Fibroblast of skin of back (primary cell): Measurements from ENCODE around the gene ROBO2.

Experiments used
- DNase-seq: peaks from one replicate; pipeline ENCODE4 v3.0.0-alpha.2; 2013

ROBO2 gene

GRCh38 chr3:77262361-77262760 is 222.5 kb downstream of the ROBO2 start:
- DNase-seq = no peak

DNA sequence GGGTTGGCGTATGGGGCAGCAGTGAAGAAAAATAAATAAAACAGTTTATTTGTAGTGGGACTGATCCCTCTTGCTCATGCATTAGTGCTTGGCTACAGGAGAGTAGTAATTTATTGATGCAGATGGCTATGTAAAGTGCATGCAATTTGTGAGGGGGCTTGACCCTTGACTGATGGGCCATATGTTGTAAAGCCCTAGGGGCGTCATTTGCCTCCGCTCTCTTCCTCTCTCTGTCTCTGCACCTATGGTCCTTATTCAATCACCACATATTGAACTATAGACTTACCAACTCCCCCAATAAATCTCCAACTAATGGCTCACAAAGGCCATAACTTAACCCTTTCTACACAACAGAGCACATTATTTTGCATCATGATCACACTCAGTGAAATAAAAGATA is 227.7 kb downstream of the ROBO2 start:
- no peak for DNase-seq

- DNase-seq = no peak
These were observed 231.4 kb downstream of the ROBO2 start for GRCh38 chr3:77271306-77271705.

DNA sequence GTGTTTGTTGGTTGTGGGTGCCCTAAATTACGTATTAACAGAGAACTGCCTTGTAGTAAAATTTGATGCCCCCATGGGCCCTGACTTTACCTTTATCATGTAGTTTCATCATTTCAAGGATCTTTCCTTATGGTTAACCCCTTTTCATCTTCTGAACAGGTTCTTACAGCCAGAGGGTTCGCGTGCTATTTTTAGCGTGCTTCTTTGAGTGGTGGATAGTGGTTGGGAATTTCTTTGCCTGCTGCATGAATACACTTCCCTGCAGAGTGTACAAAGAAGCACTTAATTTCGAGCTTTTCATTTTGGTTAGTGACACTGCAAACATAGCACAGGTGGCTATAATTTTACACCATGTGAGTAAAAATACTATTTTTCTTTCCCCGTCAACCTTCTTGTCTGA is 231.8 kb downstream of the ROBO2 start:
- DNase-seq = no peak

DNA sequence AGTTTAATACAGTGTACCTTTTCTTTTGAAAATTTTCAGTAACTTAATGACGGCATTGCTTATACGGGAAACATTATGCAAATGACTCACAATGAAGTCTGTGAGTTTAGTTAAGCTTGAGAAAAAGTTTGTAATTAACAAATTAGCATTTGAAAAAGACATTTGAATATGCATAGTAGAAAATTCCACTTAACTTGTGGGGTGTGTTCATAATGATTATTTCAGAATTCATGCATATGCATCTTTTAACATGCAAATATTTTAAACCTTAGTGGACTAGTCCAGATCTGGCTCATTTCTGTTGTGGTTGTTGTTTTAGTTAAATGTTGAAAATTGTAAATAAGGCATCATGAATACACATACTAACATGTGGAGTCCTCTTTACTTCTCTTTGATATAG is 239.4 kb downstream of the ROBO2 start:
- no peak for DNase-seq

DNA sequence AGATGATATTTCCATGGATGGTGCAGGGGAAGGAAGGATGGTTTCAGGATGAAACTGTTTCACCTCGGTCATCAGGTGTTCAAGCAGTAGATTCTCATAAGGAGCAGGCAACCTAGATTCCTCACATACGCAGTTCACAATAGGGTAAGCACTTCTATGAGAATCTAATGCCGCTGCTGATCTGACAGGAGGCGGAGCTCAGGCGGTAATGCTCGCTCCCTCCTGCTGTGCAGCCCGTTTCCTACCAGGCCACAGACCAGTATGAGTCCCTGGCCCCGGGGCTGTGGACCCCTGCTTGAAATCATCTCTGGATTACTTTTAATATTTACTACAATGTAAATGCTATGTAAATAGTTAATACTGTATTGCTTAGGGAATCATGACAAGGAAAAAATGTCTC is 241.8 kb downstream of the ROBO2 start:
- no peak for DNase-seq

- no peak for DNase-seq
These were observed 243.2 kb downstream of the ROBO2 start for GRCh38 chr3:77283108-77283507.

GRCh38 chr3:77288348-77288747 is 248.4 kb downstream of the ROBO2 start:
- DNase-seq = no peak

- no peak for DNase-seq
These were observed 256.6 kb downstream of the ROBO2 start for GRCh38 chr3:77296527-77296926.

DNA sequence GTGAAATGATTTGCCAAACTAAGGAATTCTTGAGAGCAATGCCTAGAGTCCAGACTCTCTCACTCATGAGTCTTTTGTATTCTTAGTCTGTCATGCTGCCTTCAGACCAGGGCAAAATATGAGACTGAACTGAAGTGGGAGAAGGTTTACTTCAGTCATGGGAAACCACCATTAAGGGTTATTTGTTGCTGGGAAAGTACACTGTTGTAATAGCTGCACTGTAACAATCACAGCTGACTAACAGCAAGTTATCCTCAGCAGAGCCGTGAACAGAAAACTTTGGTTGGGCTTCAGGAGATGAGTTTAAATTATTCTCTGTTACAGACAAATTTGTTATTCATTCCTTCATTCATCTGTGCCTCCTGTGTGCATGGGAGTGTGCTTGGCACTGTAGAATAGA is 258.5 kb downstream of the ROBO2 start:
- no peak for DNase-seq

GRCh38 chr3:77303955-77304699 is 264.2 kb downstream of the ROBO2 start:
- DNase-seq = no peak

DNA sequence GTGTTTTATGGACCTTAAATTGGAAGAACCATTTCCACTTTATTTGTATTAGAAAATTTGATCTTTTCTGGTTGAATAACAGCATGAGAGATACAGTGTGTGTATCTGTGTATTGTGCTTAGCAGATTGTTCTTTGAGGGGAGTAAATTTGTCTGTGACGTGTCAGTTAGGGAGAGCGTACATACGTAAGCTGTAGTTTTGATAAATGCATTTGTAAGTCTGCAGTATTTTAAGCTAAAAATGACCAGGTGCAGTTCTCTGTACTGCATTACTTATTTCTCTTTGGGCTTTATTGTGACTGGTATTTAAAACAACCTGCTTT is 264.8 kb downstream of the ROBO2 start:
- no peak for DNase-seq

- no peak for DNase-seq
These were observed 269.6 kb downstream of the ROBO2 start for GRCh38 chr3:77309460-77309859.

DNA sequence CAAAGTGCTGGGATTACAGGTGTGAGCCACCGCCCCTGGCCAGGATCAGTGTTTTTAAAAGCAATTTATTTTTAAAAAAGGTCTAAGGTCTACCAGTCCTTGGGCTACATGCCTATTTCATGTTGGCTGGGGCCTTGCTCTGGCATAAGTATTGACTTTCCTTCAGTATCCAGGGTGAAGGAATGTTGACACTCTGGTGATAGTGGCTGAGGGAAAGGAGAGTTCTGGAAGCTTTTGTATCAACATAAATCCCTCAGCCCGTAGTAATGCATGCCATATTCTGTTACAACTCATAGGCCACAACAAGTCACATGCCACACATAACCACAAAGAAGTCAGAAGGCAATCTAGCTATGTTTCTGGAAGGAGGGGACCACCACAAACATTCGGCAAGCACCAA is 273.9 kb downstream of the ROBO2 start:
- no peak for DNase-seq

- no peak for DNase-seq
These were observed 279.8 kb downstream of the ROBO2 start for GRCh38 chr3:77319711-77320110.

- DNase-seq = no peak
These were observed 280.6 kb downstream of the ROBO2 start for GRCh38 chr3:77320514-77320913.

DNA sequence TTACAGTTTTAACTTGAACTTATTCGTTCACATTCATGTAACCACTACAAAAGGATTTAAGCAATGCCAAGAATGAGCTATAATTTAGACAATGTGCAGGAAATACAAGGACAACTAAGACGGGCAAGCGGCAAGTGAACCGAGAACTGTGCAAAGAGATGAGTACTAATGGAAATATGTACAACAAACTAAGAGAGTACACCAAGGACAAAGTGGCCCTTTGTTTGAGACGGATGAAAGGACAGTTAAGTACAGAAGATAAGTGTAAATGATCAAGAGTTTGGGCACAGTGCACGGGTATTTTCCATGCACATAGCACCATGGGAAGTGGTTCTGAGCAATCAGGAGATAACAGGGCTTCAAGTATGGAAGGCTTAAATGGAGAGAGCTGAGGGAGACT is 281.7 kb downstream of the ROBO2 start:
- peak; percentile 59 for DNase-seq

DNA sequence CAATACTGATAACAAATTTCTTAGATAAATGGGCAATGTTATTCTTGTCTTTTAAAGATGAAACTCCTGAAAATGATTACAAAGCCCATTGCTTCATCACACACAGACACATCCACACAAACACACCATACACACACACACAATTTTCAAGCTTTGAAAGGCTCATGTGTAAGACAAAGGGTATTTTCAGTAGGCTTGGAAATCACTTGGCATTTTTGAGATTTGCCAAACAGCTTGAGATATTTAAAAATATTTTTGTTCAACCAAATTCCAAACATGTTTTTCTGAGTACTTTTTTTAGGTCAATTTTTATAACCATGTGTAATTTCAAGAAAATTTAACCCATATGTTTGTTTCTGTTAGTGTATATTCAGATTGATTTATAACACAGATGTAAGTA is 283.7 kb downstream of the ROBO2 start:
- peak; percentile 61 for DNase-seq

- peak; percentile 59 for DNase-seq
These were observed 284.2 kb downstream of the ROBO2 start for GRCh38 chr3:77324105-77324504.

DNA sequence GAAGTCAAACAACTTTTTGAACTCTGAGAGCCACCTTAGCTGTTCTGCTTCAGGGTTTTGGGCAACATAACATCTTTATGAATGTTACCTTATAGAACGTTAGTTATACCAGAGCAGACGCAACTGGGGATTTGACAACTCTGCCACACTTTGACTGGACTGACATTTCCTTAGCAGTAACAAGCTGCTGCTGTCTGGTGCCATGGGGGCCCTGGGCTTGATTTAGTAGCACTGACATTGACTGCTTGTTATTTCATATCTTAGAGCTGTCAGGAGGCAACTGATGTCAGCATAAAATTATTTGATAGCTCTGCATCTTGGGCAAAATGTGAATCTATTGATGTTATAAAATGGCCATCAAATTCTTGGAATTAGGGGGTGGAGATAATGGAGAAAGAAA is 285.4 kb downstream of the ROBO2 start:
- DNase-seq = no peak

DNA sequence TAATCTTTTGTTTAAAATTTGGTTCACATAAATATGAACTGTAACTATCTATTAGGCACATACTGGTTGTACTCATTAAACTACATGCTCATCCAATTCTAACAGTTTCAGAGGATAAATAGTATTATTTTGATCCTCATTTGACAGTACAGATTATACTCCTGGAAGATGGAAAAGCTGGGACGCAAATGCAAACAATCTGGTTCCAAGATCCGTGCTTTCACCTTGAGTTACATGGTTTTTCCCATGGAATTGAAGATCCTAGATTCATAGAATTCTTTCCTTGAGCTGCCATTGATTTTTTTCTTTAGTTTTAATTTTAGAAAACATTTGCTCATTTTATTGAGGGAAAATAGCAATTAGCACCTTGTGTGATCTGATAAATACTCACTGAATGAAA is 285.8 kb downstream of the ROBO2 start:
- DNase-seq = no peak

GRCh38 chr3:77326586-77326985 is 286.7 kb downstream of the ROBO2 start:
- no peak for DNase-seq

- peak; percentile 81 for DNase-seq
These were observed 288.8 kb downstream of the ROBO2 start for GRCh38 chr3:77328690-77329089.

DNA sequence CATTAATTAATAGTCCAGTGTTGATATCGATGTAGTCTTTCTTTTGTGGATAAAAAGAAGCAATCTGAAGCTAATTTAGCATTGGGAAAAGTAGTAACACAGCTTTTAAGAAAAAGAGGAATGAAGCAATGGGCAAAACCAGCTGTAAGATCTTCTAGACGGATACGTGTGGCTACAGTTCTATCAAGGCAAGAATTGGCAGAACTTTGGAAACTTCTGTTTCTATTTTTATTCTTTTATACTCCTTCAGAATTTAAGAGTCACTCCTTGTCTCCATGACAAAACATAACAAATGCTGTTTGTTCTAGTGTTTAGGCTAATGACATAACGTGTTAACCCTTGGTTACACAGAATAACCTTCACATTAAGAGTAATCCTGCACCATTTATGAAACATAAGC is 289.2 kb downstream of the ROBO2 start:
- DNase-seq = peak; percentile 50

GRCh38 chr3:77338195-77338594 is 298.3 kb downstream of the ROBO2 start:
- DNase-seq = no peak
